NOMO-1 treated with dmso at 0.1 percent for 144 hours (cell line): ENCODE results near the gene SLC2A11.

Experiments
- DNase-seq: peaks from one replicate; lab custom pipeline; 2025; ENCODE audit not compliant: unreplicated experiment; lab: John Stamatoyannopoulos, UW

Gene SLC2A11

GRCh38 chr22:23857606-23858483, at the start of gene SLC2A11:
Gene SLC2A11 (plus strand): TSS chr22:23857875. CDS start chr22:23858000, 125 bp downstream.
- peak; percentile 91 for DNase-seq

GRCh38 chr22:23812378-23812777, 45.3 kb upstream of the SLC2A11 start:
- no peak for DNase-seq

GRCh38 chr22:23815541-23816155, 42.0 kb upstream of the SLC2A11 start:
- DNase-seq = no peak

- DNase-seq = no peak
These were observed 41.3 kb upstream of the SLC2A11 start for GRCh38 chr22:23816156-23816976.

- DNase-seq = no peak
These were observed 40.5 kb upstream of the SLC2A11 start for GRCh38 chr22:23817146-23817545.

- DNase-seq = no peak
These were observed 39.1 kb upstream of the SLC2A11 start for GRCh38 chr22:23818541-23818940.

- DNase-seq = no peak
These were observed 36.9 kb upstream of the SLC2A11 start for GRCh38 chr22:23820748-23821211.

GRCh38 chr22:23822101-23822671, 35.5 kb upstream of the SLC2A11 start:
- DNase-seq = no peak

- no peak for DNase-seq
These were observed 34.3 kb upstream of the SLC2A11 start for GRCh38 chr22:23823331-23823791.

- no peak for DNase-seq
These were observed 33.0 kb upstream of the SLC2A11 start for GRCh38 chr22:23824476-23825245.

- no peak for DNase-seq
These were observed 32.3 kb upstream of the SLC2A11 start for GRCh38 chr22:23825246-23825905.

GRCh38 chr22:23826510-23827350, 30.9 kb upstream of the SLC2A11 start:
- no peak for DNase-seq

- no peak for DNase-seq
These were observed 30.2 kb upstream of the SLC2A11 start for GRCh38 chr22:23827351-23827995.

GRCh38 chr22:23828800-23829680, 28.6 kb upstream of the SLC2A11 start:
- no peak for DNase-seq

- DNase-seq = no peak
These were observed 27.8 kb upstream of the SLC2A11 start for GRCh38 chr22:23829845-23830372.

GRCh38 chr22:23831261-23831660, 26.4 kb upstream of the SLC2A11 start:
- DNase-seq = no peak

GRCh38 chr22:23831781-23832180, 25.9 kb upstream of the SLC2A11 start:
- DNase-seq = no peak
